IMR-90 (cell line): ENCODE data around the gene SCYGR8. TPM values are rescaled to one million over a fixed set of nuclear protein-coding genes. Genes with fewer than 3 reads are reported as not detected.

Source experiments
- ATAC-seq: fragments of 200-7000 bp; cut with Tn5 transposase; 2 replicates; pipeline ENCODE4 v1.9.1; 2020; ENCODE audit warnings: low read depth, mild to moderate bottlenecking, moderate library complexity
- BruUV-seq: library from RNA; stranded (reverse); fragments of 400-500 nt; replicated peaks from 2 replicates; lab custom pipeline; 2021; lab: Mats Ljungman, UMichigan
- CTCF ChIA-PET: fragments of 300-600 bp; formaldehyde crosslinking; extraction: SDS; loops from one replicate; lab custom pipeline; 2021; ENCODE audit warnings: antibody characterized with exemption; lab: Yijun Ruan, JAX
- POLR2A ChIA-PET: fragments of 300-600 bp; sonication (Branson Sonifier 250); formaldehyde crosslinking; loops from one replicate; lab custom pipeline; 2022; ENCODE audit warnings: antibody characterized with exemption; ENCODE audit not compliant: unreplicated experiment; lab: Charles Lee
- DNase-seq: peaks from one replicate; pipeline ENCODE4 v3.0.0; 2013
- H2AFZ ChIP-seq: replicated peaks from 2 replicates; pipeline ENCODE3; 2013; ENCODE audit warnings: low read length, mild to moderate bottlenecking; ENCODE audit not compliant: poor library complexity
- H2AK5ac ChIP-seq: 2 replicates; pipeline ENCODE4 v1.6.1; 2013; ENCODE audit warnings: low read depth, low read length, inconsistent platforms
- H2AK9ac ChIP-seq: replicated peaks from 2 replicates; pipeline ENCODE3; 2013; ENCODE audit warnings: mild to moderate bottlenecking, low read depth, low read length, moderate library complexity; ENCODE audit not compliant: poor library complexity
- H2BK120ac ChIP-seq: 2 replicates; pipeline ENCODE4 v1.6.1; 2013; ENCODE audit warnings: low read depth, low read length, inconsistent platforms
- H2BK15ac ChIP-seq: 3 replicates; pipeline ENCODE4 v1.6.1; 2013; ENCODE audit warnings: low read depth, low read length, inconsistent platforms
- H2BK20ac ChIP-seq: 2 replicates; pipeline ENCODE4 v1.6.1; 2013; ENCODE audit warnings: low read depth, mild to moderate bottlenecking, inconsistent platforms, low read length, moderate library complexity
- H2BK5ac ChIP-seq: 2 replicates; pipeline ENCODE4 v1.6.1; 2013; ENCODE audit warnings: mild to moderate bottlenecking, low read depth, low read length, inconsistent platforms; ENCODE audit not compliant: poor library complexity, severe bottlenecking
- H3K14ac ChIP-seq: replicated peaks from 2 replicates; pipeline ENCODE4 v1.6.1; 2013; ENCODE audit warnings: low read depth, low read length, inconsistent platforms
- H3K18ac ChIP-seq: 2 replicates; pipeline ENCODE4 v1.6.1; 2013; ENCODE audit warnings: low read depth, low read length, control low read depth
- H3K23ac ChIP-seq: 2 replicates; pipeline ENCODE4 v1.6.1; 2013; ENCODE audit warnings: low read depth, low read length, inconsistent platforms
- H3K27ac ChIP-seq: 2 replicates; pipeline ENCODE4 v1.5.1; 2013; ENCODE audit warnings: mild to moderate bottlenecking, control low read depth, low read length; ENCODE audit not compliant: insufficient read depth
- H3K27me3 ChIP-seq: 2 replicates; pipeline ENCODE4 v1.6.1; 2013; ENCODE audit warnings: low read length; ENCODE audit not compliant: control insufficient read depth, insufficient read depth
- H3K36me3 ChIP-seq: 2 replicates; pipeline ENCODE4 v1.6.1; 2013; ENCODE audit warnings: low read length, mixed read lengths; ENCODE audit not compliant: control insufficient read depth, insufficient read depth
- H3K4ac ChIP-seq: 2 replicates; pipeline ENCODE4 v1.6.1; 2013; ENCODE audit warnings: low read depth, low read length, inconsistent platforms
- H3K4me1 ChIP-seq: 2 replicates; pipeline ENCODE4 v1.6.1; 2013; ENCODE audit warnings: low read length, mixed read lengths; ENCODE audit not compliant: control insufficient read depth, insufficient read depth
- H3K4me2 ChIP-seq: 2 replicates; pipeline ENCODE4 v1.6.1; 2013; ENCODE audit warnings: low read depth, mild to moderate bottlenecking, control low read depth, low read length, moderate library complexity
- H3K4me3 ChIP-seq: 2 replicates; pipeline ENCODE4 v1.5.1; 2013; ENCODE audit warnings: low read depth, mild to moderate bottlenecking, control low read depth, low read length, moderate library complexity; ENCODE audit not compliant: insufficient read depth
- H3K56ac ChIP-seq: 2 replicates; pipeline ENCODE4 v1.6.1; 2013; ENCODE audit warnings: low read length, inconsistent platforms; ENCODE audit not compliant: insufficient read depth; ENCODE audit errors: extremely low read depth
- H3K79me1 ChIP-seq, 2 experiments: 2 replicates each; pipeline ENCODE4 v1.6.1; 2013; ENCODE audit warnings: low read length in 2 of 2, inconsistent platforms in 1 of 2, low read depth in 1 of 2
- H3K9ac ChIP-seq: 2 replicates; pipeline ENCODE4 v1.6.1; 2013; ENCODE audit warnings: low read depth, low read length, control low read depth
- H3K9me1 ChIP-seq: 2 replicates; pipeline ENCODE4 v1.6.1; 2013; ENCODE audit warnings: low read length, inconsistent platforms; ENCODE audit not compliant: insufficient read depth
- H3K9me3 ChIP-seq: 2 replicates; pipeline ENCODE4 v1.6.1; 2013; ENCODE audit warnings: low read length; ENCODE audit not compliant: control insufficient read depth, insufficient read depth
- H4K20me1 ChIP-seq: 2 replicates; pipeline ENCODE4 v1.6.1; 2013; ENCODE audit warnings: low read length, inconsistent platforms; ENCODE audit not compliant: insufficient read depth
- H4K5ac ChIP-seq: 2 replicates; pipeline ENCODE4 v1.6.1; 2013; ENCODE audit warnings: mild to moderate bottlenecking, low read depth, low read length, control low read depth
- H4K8ac ChIP-seq, 2 experiments: 2 replicates each; pipeline ENCODE4 v1.6.1; 2013; ENCODE audit warnings: low read depth in 2 of 2, low read length in 2 of 2, control low read depth in 1 of 2, inconsistent platforms in 1 of 2
- H4K91ac ChIP-seq: 2 replicates; pipeline ENCODE4 v1.6.1; 2013; ENCODE audit warnings: low read depth, low read length, inconsistent platforms; ENCODE audit not compliant: insufficient read depth
- CEBPB ChIP-seq: IDR thresholded peaks from 2 replicates; pipeline ENCODE4 v1.6.1; 2012; ENCODE audit warnings: low read depth, low read length, improper control_type of control experiment
- CHD1 ChIP-seq: IDR thresholded peaks from 2 replicates; pipeline ENCODE4 v1.6.1; 2012; ENCODE audit warnings: low read depth, low read length, improper control_type of control experiment
- FOS ChIP-seq: fragments of 150-350 bp; IDR thresholded peaks from 2 replicates; pipeline ENCODE4 v1.6.1; 2016; ENCODE audit warnings: low read depth, low read length
- MAFK ChIP-seq: IDR thresholded peaks from 2 replicates; pipeline ENCODE4 v1.6.1; 2012; ENCODE audit warnings: low read depth, low read length, improper control_type of control experiment
- MXI1 ChIP-seq: IDR thresholded peaks from 2 replicates; pipeline ENCODE4 v1.6.1; 2012; ENCODE audit warnings: low read depth, mild to moderate bottlenecking, low read length, moderate library complexity, borderline replicate concordance
- NFE2L2 ChIP-seq: fragments of 150-350 bp; IDR thresholded peaks from 2 replicates; pipeline ENCODE4 v1.6.1; 2016; ENCODE audit warnings: low read depth, mild to moderate bottlenecking, low read length
- RAD21 ChIP-seq: IDR thresholded peaks from 2 replicates; pipeline ENCODE4 v1.6.1; 2012; ENCODE audit warnings: low read length, improper control_type of control experiment
- WGBS, 2 experiments: methylation state at CpG; one replicate each; pipeline versions ENCODE4 v1.1.5 to v1.1.7; 2013; ENCODE audit warnings: missing lambda C conversion rate in 2 of 2; ENCODE audit not compliant: insufficient read length in 1 of 2; ENCODE audit errors: extremely low coverage in 2 of 2; 5-methylcytosine and 5-hydroxymethylcytosine counted together
- dilution Hi-C: fragments of 300-500 bp; cut with HindIII; formaldehyde crosslinking; loops from one replicate; pipeline ENCODE4 v1.14.3; 2018; ENCODE audit warnings: low sequenced_read_pairs; ENCODE audit not compliant: unreplicated experiment
- in situ Hi-C: fragments of 300-500 bp; cut with MboI; formaldehyde crosslinking; loops from 3 replicates; pipeline ENCODE4 v1.14.3; 2019; ENCODE audit warnings: low sequenced_read_pairs, inconsistent platforms, mixed read lengths
- intact Hi-C: fragments of 100-400 bp; cut with micrococcal nuclease; formaldehyde crosslinking; loops from 2 replicates; pipeline ENCODE4 v1.10.0; 2022
- polyA plus RNA-seq, 3 experiments: library from polyadenylated mRNA; depleted of rRNA; stranded (reverse); fragments of >200 nt; gene quantifications; 2 replicates each; pipeline ENCODE4 v1.2.3, GENCODE V29; 2012; ENCODE audit warnings: low replicate concordance in 1 of 3
- total RNA-seq: library from RNA; depleted of rRNA; stranded (reverse); fragments of >200 nt; gene quantifications from 2 replicates; pipeline ENCODE4 v1.2.3, GENCODE V29; 2012
- TF ChIP-seq, protein P1 (sequence below): fragments of 150-350 bp; IDR thresholded peaks from 2 replicates; pipeline ENCODE4 v1.6.1; 2016; ENCODE audit warnings: low read depth, mild to moderate bottlenecking, low read length, moderate library complexity, borderline replicate concordance
- TF ChIP-seq, protein P2 (sequence below): conservative IDR thresholded peaks from 2 replicates; pipeline ENCODE4 v1.5.1; 2012; ENCODE audit warnings: mild to moderate bottlenecking, low read depth, low read length, improper control_type of control experiment
- TF ChIP-seq, protein P3 (sequence below): fragments of 150-350 bp; IDR thresholded peaks from 2 replicates; pipeline ENCODE4 v1.6.1; 2017; ENCODE audit warnings: mild to moderate bottlenecking, antibody characterized with exemption, low read length, low read depth

Gene SCYGR8
- total and polyA plus RNA-seq, 2 of the 4 experiments (the other 2 are of a cell fraction), result not detected

DNA sequence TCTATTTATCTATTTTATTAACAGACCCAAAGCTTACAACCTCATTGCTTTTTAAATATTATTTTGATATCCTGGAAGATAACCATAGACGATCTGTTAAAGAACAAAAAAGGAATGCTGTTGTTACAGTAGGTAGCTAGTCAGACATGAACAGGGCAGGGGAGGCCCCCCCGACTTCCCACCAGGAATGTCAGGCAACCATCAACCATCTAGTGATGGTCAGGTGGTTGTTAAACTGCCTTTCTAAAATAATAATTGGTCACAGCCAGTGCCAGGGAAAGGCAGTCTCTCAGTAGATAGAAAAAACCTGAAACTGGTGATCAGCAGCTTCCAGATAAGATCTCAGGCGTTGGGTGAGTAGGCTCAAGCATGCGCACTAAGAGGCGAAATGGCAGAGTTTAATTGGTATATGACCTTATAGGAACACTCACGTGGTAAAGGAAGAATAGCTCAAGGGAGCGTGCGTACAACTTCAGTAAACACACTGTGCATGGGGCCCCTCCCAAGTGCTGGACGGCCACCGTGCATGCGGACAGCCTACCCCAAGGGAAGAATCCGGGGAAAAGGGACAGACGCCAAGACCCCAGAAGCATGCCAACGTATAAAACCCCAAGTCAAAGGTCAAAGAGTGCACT, 35.4 kb downstream of the SCYGR8 start:
- intact Hi-C loops, result no loop called here
- no TSS peak for BruUV-seq
- DNase-seq, result no peak
- dilution Hi-C loops, result no loop called here
- H2AFZ ChIP-seq, result no peak overlapping the region
- H2AK5ac ChIP-seq, result no peak overlapping the region
- no peaks in the 10 kb centered on the region for H4K20me1 ChIP-seq
- H2BK20ac ChIP-seq, result no peak overlapping the region
- ChIA-PET POLR2A (no interaction called here), CTCF (no interaction called here)
- H2BK15ac ChIP-seq, result no peak overlapping the region
- no peaks in the 10 kb centered on the region for H3K79me1 ChIP-seq
- H3K4me1 ChIP-seq, result no peaks in the 10 kb centered on the region
- H3K4ac ChIP-seq, result no peak overlapping the region
- no peak overlapping the region for H2BK5ac ChIP-seq
- no peak overlapping the region for H2AK9ac ChIP-seq
- no peak overlapping the region for H3K4me3 ChIP-seq
- H4K91ac ChIP-seq, result no peak overlapping the region
- WGBS, 2 experiments, result 27% methylated on average over 3 of the region's 14 CpGs; no CpG with 5 or more reads in 1 of the 2 experiments
- TF ChIP-seq, protein P1, sequence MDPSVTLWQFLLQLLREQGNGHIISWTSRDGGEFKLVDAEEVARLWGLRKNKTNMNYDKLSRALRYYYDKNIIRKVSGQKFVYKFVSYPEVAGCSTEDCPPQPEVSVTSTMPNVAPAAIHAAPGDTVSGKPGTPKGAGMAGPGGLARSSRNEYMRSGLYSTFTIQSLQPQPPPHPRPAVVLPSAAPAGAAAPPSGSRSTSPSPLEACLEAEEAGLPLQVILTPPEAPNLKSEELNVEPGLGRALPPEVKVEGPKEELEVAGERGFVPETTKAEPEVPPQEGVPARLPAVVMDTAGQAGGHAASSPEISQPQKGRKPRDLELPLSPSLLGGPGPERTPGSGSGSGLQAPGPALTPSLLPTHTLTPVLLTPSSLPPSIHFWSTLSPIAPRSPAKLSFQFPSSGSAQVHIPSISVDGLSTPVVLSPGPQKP, result no peak
- TF ChIP-seq FOS (no peak), NFE2L2 (no peak), CHD1 (no peak), MXI1 (no peak), RAD21 (no peak), MAFK (no peak), CEBPB (no peak)
- TF ChIP-seq, protein P2, sequence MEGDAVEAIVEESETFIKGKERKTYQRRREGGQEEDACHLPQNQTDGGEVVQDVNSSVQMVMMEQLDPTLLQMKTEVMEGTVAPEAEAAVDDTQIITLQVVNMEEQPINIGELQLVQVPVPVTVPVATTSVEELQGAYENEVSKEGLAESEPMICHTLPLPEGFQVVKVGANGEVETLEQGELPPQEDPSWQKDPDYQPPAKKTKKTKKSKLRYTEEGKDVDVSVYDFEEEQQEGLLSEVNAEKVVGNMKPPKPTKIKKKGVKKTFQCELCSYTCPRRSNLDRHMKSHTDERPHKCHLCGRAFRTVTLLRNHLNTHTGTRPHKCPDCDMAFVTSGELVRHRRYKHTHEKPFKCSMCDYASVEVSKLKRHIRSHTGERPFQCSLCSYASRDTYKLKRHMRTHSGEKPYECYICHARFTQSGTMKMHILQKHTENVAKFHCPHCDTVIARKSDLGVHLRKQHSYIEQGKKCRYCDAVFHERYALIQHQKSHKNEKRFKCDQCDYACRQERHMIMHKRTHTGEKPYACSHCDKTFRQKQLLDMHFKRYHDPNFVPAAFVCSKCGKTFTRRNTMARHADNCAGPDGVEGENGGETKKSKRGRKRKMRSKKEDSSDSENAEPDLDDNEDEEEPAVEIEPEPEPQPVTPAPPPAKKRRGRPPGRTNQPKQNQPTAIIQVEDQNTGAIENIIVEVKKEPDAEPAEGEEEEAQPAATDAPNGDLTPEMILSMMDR, result no peak
- TF ChIP-seq, protein P3, sequence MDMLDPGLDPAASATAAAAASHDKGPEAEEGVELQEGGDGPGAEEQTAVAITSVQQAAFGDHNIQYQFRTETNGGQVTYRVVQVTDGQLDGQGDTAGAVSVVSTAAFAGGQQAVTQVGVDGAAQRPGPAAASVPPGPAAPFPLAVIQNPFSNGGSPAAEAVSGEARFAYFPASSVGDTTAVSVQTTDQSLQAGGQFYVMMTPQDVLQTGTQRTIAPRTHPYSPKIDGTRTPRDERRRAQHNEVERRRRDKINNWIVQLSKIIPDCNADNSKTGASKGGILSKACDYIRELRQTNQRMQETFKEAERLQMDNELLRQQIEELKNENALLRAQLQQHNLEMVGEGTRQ, result no peak
- peaks cover 2% of the 10 kb centered on the region; the same call in 1 of the 2 replicates for H3K27me3 ChIP-seq
- H3K36me3 ChIP-seq, result no peaks in the 10 kb centered on the region
- H3K14ac ChIP-seq, result no peak overlapping the region
- H3K9me3 ChIP-seq, result no peaks in the 10 kb centered on the region
- H3K18ac ChIP-seq, result no peak overlapping the region
- H3K9ac ChIP-seq, result no peak overlapping the region
- no peak for ATAC-seq
- no peak overlapping the region for H3K4me2 ChIP-seq
- H2BK120ac ChIP-seq, result no peak overlapping the region
- H3K27ac ChIP-seq, result no peak overlapping the region
- H3K9me1 ChIP-seq, result no peaks in the 10 kb centered on the region
- H3K23ac ChIP-seq, result no peak overlapping the region
- H4K5ac ChIP-seq, result no peak overlapping the region
- in situ Hi-C loops, result no loop called here
- no peak overlapping the region for H3K56ac ChIP-seq
- no peak overlapping the region for H4K8ac ChIP-seq
